Activated naive CD4-positive, alpha-beta T cell treated with anti-CD3 and anti-CD28 coated beads, Interleukin-2, amount 50 U/mL, for 24 hours (primary cell): ENCODE measurements around the gene NECTIN4.
A peak's percentile ranks its signal among the peaks of the same experiment; 100 is the strongest.
"Not testable (repeated sequence)": the region's sequence is repeated elsewhere in the genome, so short reads cannot be mapped to it uniquely, and the experiment has no call there.

ENCODE experiments used
- H3K27ac Mint-ChIP-seq: one replicate; pipeline ENCODE4 v1.8.0; 2021; ENCODE audit warnings: mild to moderate bottlenecking, mixed read lengths
- H3K27me3 Mint-ChIP-seq: one replicate; pipeline ENCODE4 v1.8.0; 2021; ENCODE audit warnings: mixed read lengths
- H3K36me3 Mint-ChIP-seq: one replicate; pipeline ENCODE4 v1.8.0; 2021; ENCODE audit warnings: mixed read lengths
- H3K4me1 Mint-ChIP-seq: one replicate; pipeline ENCODE4 v1.8.0; 2021; ENCODE audit warnings: mixed read lengths
- H3K4me3 Mint-ChIP-seq: one replicate; pipeline ENCODE4 v1.8.0; 2021; ENCODE audit warnings: mild to moderate bottlenecking, mixed read lengths
- H3K9me3 Mint-ChIP-seq: one replicate; pipeline ENCODE4 v1.8.0; 2021; ENCODE audit warnings: mixed read lengths

NECTIN4 gene

GRCh38 chr1:161117759-161118581, 28.6 kb upstream of the NECTIN4 start, which contains the start of the genes NIT1 and PFDN2:
TSS of gene NIT1 (plus strand) at chr1:161118105. CDS start at chr1:161118177, 72 bp downstream.
TSS of gene PFDN2 (minus strand) at chr1:161118037. CDS start at chr1:161118026, 11 bp downstream.
- Mint-ChIP-seq H3K27ac (peak within 1 kb of the TSS; percentile 96), H3K27me3 (no peaks in the 10 kb centered on the region), H3K9me3 (no peaks in the 10 kb centered on the region), H3K36me3 (peaks cover 14% of the 10 kb centered on the region), H3K4me1 (peaks cover 72% of the 10 kb centered on the region), H3K4me3 (peak within 1 kb of the TSS; percentile 90)

GRCh38 chr1:161115961-161116360, 26.6 kb upstream of the NECTIN4 start:
- not testable (repeated sequence) for H3K27me3 Mint-ChIP-seq, H3K9me3 Mint-ChIP-seq
- Mint-ChIP-seq H3K4me1 (peaks cover 79% of the 10 kb centered on the region), H3K36me3 (peaks cover 13% of the 10 kb centered on the region), H3K27ac (peak overlapping the region; percentile 61), H3K4me3 (peak overlapping the region; percentile 90)

- Mint-ChIP-seq H3K27me3 (no peaks in the 10 kb centered on the region), H3K4me3 (peak overlapping the region; percentile 90), H3K4me1 (peaks cover 74% of the 10 kb centered on the region), H3K9me3 (no peaks in the 10 kb centered on the region), H3K27ac (peak overlapping the region; percentile 61), H3K36me3 (peaks cover 13% of the 10 kb centered on the region)
Measured at GRCh38 chr1:161115132-161115711, 25.9 kb upstream of the NECTIN4 start.

- no peaks in the 10 kb centered on the region for H3K27me3 Mint-ChIP-seq
- H3K4me1 Mint-ChIP-seq = peaks cover 67% of the 10 kb centered on the region
- no peaks in the 10 kb centered on the region for H3K9me3 Mint-ChIP-seq
- H3K27ac Mint-ChIP-seq = peak overlapping the region; percentile 24
- peak overlapping the region; percentile 31 for H3K4me3 Mint-ChIP-seq
- peaks cover 13% of the 10 kb centered on the region for H3K36me3 Mint-ChIP-seq
Measured at GRCh38 chr1:161114556-161114955, 25.2 kb upstream of the NECTIN4 start.

- Mint-ChIP-seq H3K36me3 (peaks cover 16% of the 10 kb centered on the region), H3K4me1 (peaks cover 67% of the 10 kb centered on the region), H3K27me3 (no peaks in the 10 kb centered on the region), H3K4me3 (peak overlapping the region; percentile 31), H3K27ac (peak overlapping the region; percentile 7), H3K9me3 (no peaks in the 10 kb centered on the region)
Measured at GRCh38 chr1:161113915-161114314, 24.6 kb upstream of the NECTIN4 start.

GRCh38 chr1:161111527-161111926, 22.2 kb upstream of the NECTIN4 start:
- Mint-ChIP-seq H3K4me3 (no peak overlapping the region), H3K4me1 (peaks cover 59% of the 10 kb centered on the region), H3K36me3 (peaks cover 15% of the 10 kb centered on the region), H3K27me3 (no peaks in the 10 kb centered on the region), H3K27ac (no peak overlapping the region), H3K9me3 (no peaks in the 10 kb centered on the region)

GRCh38 chr1:161111117-161111516, 21.8 kb upstream of the NECTIN4 start:
- Mint-ChIP-seq H3K9me3 (no peaks in the 10 kb centered on the region), H3K27ac (no peak overlapping the region), H3K4me1 (peaks cover 59% of the 10 kb centered on the region), H3K36me3 (peaks cover 17% of the 10 kb centered on the region), H3K27me3 (no peaks in the 10 kb centered on the region), H3K4me3 (no peak overlapping the region)

- Mint-ChIP-seq H3K9me3 (no peaks in the 10 kb centered on the region), H3K36me3 (peaks cover 12% of the 10 kb centered on the region), H3K4me3 (no peak overlapping the region), H3K27me3 (no peaks in the 10 kb centered on the region), H3K27ac (no peak overlapping the region), H3K4me1 (peaks cover 35% of the 10 kb centered on the region)
Measured at GRCh38 chr1:161106431-161106830, 17.1 kb upstream of the NECTIN4 start.

GRCh38 chr1:161100556-161100955, 11.2 kb upstream of the NECTIN4 start:
- Mint-ChIP-seq H3K36me3 (peaks cover 4% of the 10 kb centered on the region), H3K27me3 (no peaks in the 10 kb centered on the region), H3K4me3 (no peak overlapping the region), H3K27ac (no peak overlapping the region), H3K9me3 (no peaks in the 10 kb centered on the region), H3K4me1 (peaks cover 41% of the 10 kb centered on the region)

- Mint-ChIP-seq H3K4me3 (peak overlapping the region; percentile 86), H3K27ac (peak overlapping the region; percentile 88), H3K36me3 (peaks cover 2% of the 10 kb centered on the region), H3K9me3 (no peaks in the 10 kb centered on the region), H3K4me1 (peaks cover 42% of the 10 kb centered on the region), H3K27me3 (no peaks in the 10 kb centered on the region)
Measured at GRCh38 chr1:161099090-161099802, 9.9 kb upstream of the NECTIN4 start.

- H3K9me3 Mint-ChIP-seq = no peaks in the 10 kb centered on the region
- H3K36me3 Mint-ChIP-seq = peaks cover 2% of the 10 kb centered on the region
- H3K4me3 Mint-ChIP-seq = peak within 1 kb of the TSS; percentile 89
- H3K27me3 Mint-ChIP-seq = no peaks in the 10 kb centered on the region
- H3K4me1 Mint-ChIP-seq = peaks cover 43% of the 10 kb centered on the region
- peak within 1 kb of the TSS; percentile 98 for H3K27ac Mint-ChIP-seq
Measured at GRCh38 chr1:161098210-161099068, 9.1 kb upstream of the NECTIN4 start, which contains the start of gene KLHDC9. TSS of gene KLHDC9 (plus strand) at chr1:161098361. CDS start at chr1:161098536, 175 bp downstream.

- Mint-ChIP-seq H3K27ac (peak overlapping the region; percentile 60), H3K36me3 (peaks cover 2% of the 10 kb centered on the region), H3K27me3 (no peaks in the 10 kb centered on the region), H3K4me3 (peak overlapping the region; percentile 28), H3K4me1 (peaks cover 63% of the 10 kb centered on the region), H3K9me3 (no peaks in the 10 kb centered on the region)
Measured at GRCh38 chr1:161096530-161096929, 7.2 kb upstream of the NECTIN4 start.

- Mint-ChIP-seq H3K27ac (no peak overlapping the region), H3K4me1 (peaks cover 64% of the 10 kb centered on the region), H3K9me3 (no peaks in the 10 kb centered on the region), H3K36me3 (peaks cover 2% of the 10 kb centered on the region), H3K27me3 (no peaks in the 10 kb centered on the region), H3K4me3 (peak overlapping the region; percentile 28)
Measured at GRCh38 chr1:161096015-161096414, 6.7 kb upstream of the NECTIN4 start.

GRCh38 chr1:161095230-161095629, 5.9 kb upstream of the NECTIN4 start:
- Mint-ChIP-seq H3K9me3 (no peaks in the 10 kb centered on the region), H3K4me1 (peaks cover 68% of the 10 kb centered on the region), H3K4me3 (no peak overlapping the region), H3K36me3 (peaks cover 2% of the 10 kb centered on the region), H3K27me3 (no peaks in the 10 kb centered on the region), H3K27ac (peak overlapping the region; percentile 41)

GRCh38 chr1:161094481-161094880, 5.1 kb upstream of the NECTIN4 start:
- Mint-ChIP-seq H3K4me1 (peaks cover 69% of the 10 kb centered on the region), H3K36me3 (peaks cover 2% of the 10 kb centered on the region), H3K4me3 (peak overlapping the region; percentile 13), H3K27ac (no peak overlapping the region), H3K9me3 (no peaks in the 10 kb centered on the region), H3K27me3 (no peaks in the 10 kb centered on the region)
